GM23248 (cell line): ENCODE results near the gene DCUN1D4.

Experiments
- EZH2 ChIP-seq: fragments of 200-600 bp; sonication (generic); IDR thresholded peaks from 2 replicates; pipeline ENCODE4 v1.6.1; 2018; ENCODE audit warnings: antibody characterized with exemption, mild to moderate bottlenecking; ENCODE audit not compliant: insufficient read depth, poor library complexity, severe bottlenecking
- EZH2phosphoT487 ChIP-seq: fragments of 200-600 bp; sonication (generic); IDR thresholded peaks from 2 replicates; pipeline ENCODE4 v1.6.1; 2018; ENCODE audit warnings: antibody characterized with exemption, moderate library complexity, mild to moderate bottlenecking, low read depth; ENCODE audit not compliant: insufficient read depth

DNA sequence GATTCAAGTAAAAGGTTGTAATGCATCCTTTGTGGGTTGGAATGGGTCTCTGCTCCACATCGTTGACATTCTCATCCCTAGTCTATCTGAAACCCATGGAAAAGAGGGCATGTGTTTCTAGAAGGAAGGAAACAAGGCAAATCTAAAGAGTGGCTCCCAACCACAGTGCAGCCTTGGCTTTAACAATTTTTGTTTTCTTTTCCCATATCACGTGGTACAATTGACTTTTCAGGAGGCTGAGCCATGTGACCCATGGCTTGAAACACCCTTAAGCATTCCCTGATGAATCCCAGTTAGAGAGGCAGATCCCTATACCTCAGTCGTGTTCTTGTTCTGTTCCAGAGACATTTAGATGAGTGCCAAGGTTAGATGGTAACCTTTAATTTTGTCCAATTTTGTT lies 12.8 kb downstream of the DCUN1D4 start:
- no peak for TF ChIP-seq EZH2
- TF ChIP-seq EZH2phosphoT487 = no peak
